ENCODE data around the gene PITPNC1. TPM values are rescaled to one million over a fixed set of nuclear protein-coding genes. Genes with fewer than 3 reads are reported as not detected.
A peak's percentile ranks its signal among the peaks of the same experiment; 100 is the strongest.

The PITPNC1 gene
- total and polyA plus RNA-seq, 7 donors = 3.0 to 15.7 (median 5.6) TPM

DNA sequence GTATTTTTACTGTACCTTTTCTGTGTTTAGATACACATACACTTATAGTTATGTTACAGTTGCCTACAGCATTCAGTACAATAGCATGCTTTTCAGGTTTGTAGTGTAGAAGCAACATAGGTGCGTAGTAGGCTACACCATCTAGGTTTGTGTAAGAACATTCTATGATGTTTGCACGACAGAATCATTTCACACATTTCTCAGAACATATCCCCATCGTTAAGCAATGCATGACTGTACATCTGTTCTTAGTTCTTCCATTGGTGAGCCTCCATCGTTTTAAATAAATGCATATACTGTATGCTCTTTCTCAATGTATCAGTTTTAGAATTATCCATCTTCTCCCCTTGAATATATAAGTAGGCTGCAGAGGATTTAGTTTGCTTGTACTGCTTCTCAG, 122.6 kb downstream of the PITPNC1 start:
- H3K27ac ChIP-seq = no peak overlapping the region
- TF ChIP-seq, protein P1, sequence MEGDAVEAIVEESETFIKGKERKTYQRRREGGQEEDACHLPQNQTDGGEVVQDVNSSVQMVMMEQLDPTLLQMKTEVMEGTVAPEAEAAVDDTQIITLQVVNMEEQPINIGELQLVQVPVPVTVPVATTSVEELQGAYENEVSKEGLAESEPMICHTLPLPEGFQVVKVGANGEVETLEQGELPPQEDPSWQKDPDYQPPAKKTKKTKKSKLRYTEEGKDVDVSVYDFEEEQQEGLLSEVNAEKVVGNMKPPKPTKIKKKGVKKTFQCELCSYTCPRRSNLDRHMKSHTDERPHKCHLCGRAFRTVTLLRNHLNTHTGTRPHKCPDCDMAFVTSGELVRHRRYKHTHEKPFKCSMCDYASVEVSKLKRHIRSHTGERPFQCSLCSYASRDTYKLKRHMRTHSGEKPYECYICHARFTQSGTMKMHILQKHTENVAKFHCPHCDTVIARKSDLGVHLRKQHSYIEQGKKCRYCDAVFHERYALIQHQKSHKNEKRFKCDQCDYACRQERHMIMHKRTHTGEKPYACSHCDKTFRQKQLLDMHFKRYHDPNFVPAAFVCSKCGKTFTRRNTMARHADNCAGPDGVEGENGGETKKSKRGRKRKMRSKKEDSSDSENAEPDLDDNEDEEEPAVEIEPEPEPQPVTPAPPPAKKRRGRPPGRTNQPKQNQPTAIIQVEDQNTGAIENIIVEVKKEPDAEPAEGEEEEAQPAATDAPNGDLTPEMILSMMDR (IDR thresholded peaks at IDR 0.05) = no peak
- TF ChIP-seq POLR2AphosphoS5 (IDR thresholded peaks at IDR 0.05) = no peak
- no peak for TF ChIP-seq EP300 (IDR thresholded peaks at IDR 0.05)
- no peak for TF ChIP-seq POLR2A (IDR thresholded peaks at IDR 0.05)
- intact Hi-C loops (cut with DNase I) = no loop called here
- H3K27me3 ChIP-seq = no peaks in the 10 kb centered on the region
- WGBS, 2 donors = 91% methylated on average over 4 of the region's 4 CpGs
- no peaks in the 10 kb centered on the region for H3K36me3 ChIP-seq
- H3K4me1 ChIP-seq = no peaks in the 10 kb centered on the region
- no peak overlapping the region for H3K4me3 ChIP-seq
- H3K9me3 ChIP-seq = no peaks in the 10 kb centered on the region
- DNase-seq = no peak

DNA sequence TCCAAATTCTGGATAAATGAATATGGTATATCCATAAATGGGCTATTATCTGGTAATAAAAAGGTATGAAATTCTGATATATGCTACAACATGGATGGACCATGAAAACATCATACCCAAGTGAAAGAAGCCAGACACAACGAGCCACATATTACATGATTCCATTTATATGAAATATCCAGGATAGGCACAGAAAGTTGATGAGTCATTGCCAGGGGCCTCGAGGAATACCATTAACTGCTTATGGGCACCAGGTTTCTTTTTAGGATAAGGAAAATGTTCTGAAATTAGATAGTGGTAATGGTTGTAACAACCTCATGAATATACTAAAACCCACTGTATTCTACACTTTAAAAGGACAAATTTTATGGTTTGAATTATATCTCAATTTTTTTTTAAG, 123.2 kb downstream of the PITPNC1 start:
- Histone ChIP-seq H3K27ac (no peak overlapping the region), H3K27me3 (no peaks in the 10 kb centered on the region), H3K4me1 (no peaks in the 10 kb centered on the region), H3K36me3 (no peaks in the 10 kb centered on the region), H3K4me3 (no peak overlapping the region), H3K9me3 (no peaks in the 10 kb centered on the region)
- 62 to 70% methylated on average over 2 of the region's 2 CpGs for WGBS, 2 donors
- TF ChIP-seq EP300 (IDR thresholded peaks at IDR 0.05) = no peak
- TF ChIP-seq POLR2AphosphoS5 (IDR thresholded peaks at IDR 0.05) = no peak
- TF ChIP-seq, protein P1 (IDR thresholded peaks at IDR 0.05) = no peak
- TF ChIP-seq POLR2A (IDR thresholded peaks at IDR 0.05) = no peak
- no peak for DNase-seq
- intact Hi-C loops (cut with DNase I) = no loop called here

DNA sequence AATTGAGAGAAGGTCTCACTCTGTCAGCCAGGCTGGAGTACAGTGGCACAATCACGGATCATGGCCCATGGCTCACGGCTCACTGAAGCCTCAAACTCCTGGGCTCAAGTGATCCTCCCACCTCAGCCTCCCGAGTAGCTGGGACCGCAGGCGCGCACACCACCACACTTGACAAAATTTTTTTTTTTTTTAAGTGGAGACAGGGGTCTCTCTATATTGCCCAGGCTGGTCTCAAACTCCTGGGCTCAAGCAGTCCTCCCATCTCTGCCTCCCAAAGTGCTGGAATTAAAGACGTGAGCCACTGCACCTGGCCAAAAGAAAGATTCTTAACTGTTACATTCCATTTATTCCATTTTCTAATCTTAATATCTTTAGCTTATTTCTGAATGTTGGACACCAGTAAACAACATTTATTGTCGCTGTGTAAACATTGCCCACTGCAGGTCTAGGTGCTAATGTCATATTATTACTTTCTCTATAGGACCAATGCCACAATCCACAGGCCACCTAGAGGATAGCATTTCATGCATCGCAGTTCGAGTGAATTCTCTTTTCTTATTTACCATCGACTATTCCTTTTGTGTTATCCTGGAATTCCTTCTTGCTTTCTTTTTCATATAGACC, 123.7 kb downstream of the PITPNC1 start:
- no peaks in the 10 kb centered on the region for H3K27me3 ChIP-seq
- 96 to 97% methylated on average over 11 of the region's 11 CpGs for WGBS, 2 donors
- no peak overlapping the region for H3K4me3 ChIP-seq
- H3K4me1 ChIP-seq = no peaks in the 10 kb centered on the region
- TF ChIP-seq POLR2AphosphoS5 (IDR thresholded peaks at IDR 0.05) = no peak
- no peak overlapping the region for H3K27ac ChIP-seq
- intact Hi-C loops (cut with DNase I) = no loop called here
- H3K36me3 ChIP-seq = no peaks in the 10 kb centered on the region
- no peak for DNase-seq
- no peaks in the 10 kb centered on the region for H3K9me3 ChIP-seq

DNA sequence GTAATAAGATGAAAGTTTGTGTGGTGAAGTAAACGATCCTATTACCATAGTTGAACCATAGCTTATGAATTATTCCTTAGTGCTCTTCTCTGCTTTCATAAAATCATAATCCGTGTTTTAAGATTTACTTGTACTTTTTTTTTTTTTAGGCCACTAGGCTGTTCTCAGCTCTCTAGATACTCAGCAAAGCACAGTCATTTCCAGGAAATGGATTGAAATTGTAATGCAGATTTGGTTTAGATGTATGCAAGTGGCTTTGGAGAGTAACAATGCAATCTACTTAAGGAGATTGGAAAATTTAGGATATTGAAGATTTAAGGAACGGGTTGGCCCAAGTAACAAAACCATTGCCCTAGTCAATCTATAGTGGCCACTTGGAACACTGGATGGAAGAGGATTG, 125.1 kb downstream of the PITPNC1 start:
- Histone ChIP-seq H3K4me1 (no peaks in the 10 kb centered on the region), H3K4me3 (no peak overlapping the region), H3K9me3 (no peaks in the 10 kb centered on the region), H3K27me3 (no peaks in the 10 kb centered on the region), H3K36me3 (no peaks in the 10 kb centered on the region), H3K27ac (no peak overlapping the region)
- intact Hi-C loops (cut with DNase I) = no loop called here
- no peak for TF ChIP-seq EP300 (IDR thresholded peaks at IDR 0.05)
- 88 to 92% methylated on average over 3 of the region's 3 CpGs for WGBS, 2 donors
- DNase-seq = no peak

DNA sequence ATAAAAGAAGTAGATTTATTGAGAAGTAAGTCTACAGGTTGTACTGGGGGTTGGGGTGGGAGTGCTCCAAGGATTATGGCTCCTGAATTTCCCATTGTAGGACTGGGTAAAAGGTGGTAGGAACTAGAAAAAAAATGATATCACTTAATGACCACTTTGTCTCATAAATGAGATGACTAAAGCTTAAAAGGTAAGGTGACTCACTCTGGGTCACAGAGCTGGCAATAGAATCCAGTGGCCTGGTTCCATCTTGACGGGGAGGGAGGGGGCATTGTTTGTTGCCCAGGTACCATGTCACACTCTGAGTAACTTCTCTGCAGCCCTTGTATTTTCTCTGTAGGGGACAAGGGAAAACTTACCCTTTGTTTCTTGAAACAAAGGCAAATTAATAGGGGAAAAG, 126.1 kb downstream of the PITPNC1 start:
- 63 to 80% methylated on average over 1 of the region's 1 CpG for WGBS, 2 donors
- intact Hi-C loops (cut with DNase I) = no loop called here
- no peaks in the 10 kb centered on the region for H3K4me1 ChIP-seq
- no peak overlapping the region for H3K4me3 ChIP-seq
- TF ChIP-seq POLR2AphosphoS5 (IDR thresholded peaks at IDR 0.05) (peak in 1 of 4 donors; percentile 18), POLR2A (IDR thresholded peaks at IDR 0.05) (no peak)
- TF ChIP-seq, protein P1 (IDR thresholded peaks at IDR 0.05) = no peak
- H3K27me3 ChIP-seq = no peaks in the 10 kb centered on the region
- no peaks in the 10 kb centered on the region for H3K36me3 ChIP-seq
- H3K27ac ChIP-seq = no peak overlapping the region
- H3K9me3 ChIP-seq = peaks cover 0 to 6% (median 5%) of the 10 kb centered on the region in 4 donors
- no peak for DNase-seq

DNA sequence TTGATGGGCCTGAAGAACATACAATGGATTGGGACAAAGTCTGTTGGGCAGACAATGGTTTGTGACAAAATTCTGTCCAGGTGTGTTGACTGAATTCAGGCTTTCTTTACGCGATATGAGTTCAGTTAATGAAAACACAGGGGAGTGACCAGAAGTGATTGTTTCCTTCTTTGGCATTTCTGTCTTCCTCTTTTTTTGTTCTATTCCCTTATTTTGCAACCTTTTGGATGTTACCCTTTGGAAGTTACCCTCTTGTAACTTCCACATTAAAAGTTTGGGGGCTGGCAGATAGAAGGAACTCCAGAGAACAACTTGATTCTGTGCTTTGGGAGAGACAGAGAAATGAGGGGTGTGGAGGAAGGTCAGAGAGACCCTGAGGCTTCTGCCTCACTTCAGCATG, 126.7 kb downstream of the PITPNC1 start:
- DNase-seq = no peak
- H3K9me3 ChIP-seq = peaks cover 0 to 6% (median 5%) of the 10 kb centered on the region in 4 donors
- H3K27ac ChIP-seq = no peak overlapping the region
- 47 to 63% methylated on average over 2 of the region's 2 CpGs for WGBS, 2 donors
- no peak overlapping the region for H3K4me3 ChIP-seq
- intact Hi-C loops (cut with DNase I) = no loop called here
- H3K36me3 ChIP-seq = no peaks in the 10 kb centered on the region
- TF ChIP-seq, protein P1 (IDR thresholded peaks at IDR 0.05) = no peak
- no peak for TF ChIP-seq POLR2AphosphoS5 (IDR thresholded peaks at IDR 0.05)
- no peak for TF ChIP-seq POLR2A (IDR thresholded peaks at IDR 0.05)
- no peak for TF ChIP-seq EP300 (IDR thresholded peaks at IDR 0.05)
- no peaks in the 10 kb centered on the region for H3K27me3 ChIP-seq
- no peaks in the 10 kb centered on the region for H3K4me1 ChIP-seq
